ENCODE data around the gene SKAP1. TPM values are rescaled to one million over a fixed set of nuclear protein-coding genes. Genes with fewer than 3 reads are reported as not detected.

Gene SKAP1
- total and polyA plus RNA-seq, 2 experiments from 2014 or later, result 0.27 TPM; not detected in 1

DNA sequence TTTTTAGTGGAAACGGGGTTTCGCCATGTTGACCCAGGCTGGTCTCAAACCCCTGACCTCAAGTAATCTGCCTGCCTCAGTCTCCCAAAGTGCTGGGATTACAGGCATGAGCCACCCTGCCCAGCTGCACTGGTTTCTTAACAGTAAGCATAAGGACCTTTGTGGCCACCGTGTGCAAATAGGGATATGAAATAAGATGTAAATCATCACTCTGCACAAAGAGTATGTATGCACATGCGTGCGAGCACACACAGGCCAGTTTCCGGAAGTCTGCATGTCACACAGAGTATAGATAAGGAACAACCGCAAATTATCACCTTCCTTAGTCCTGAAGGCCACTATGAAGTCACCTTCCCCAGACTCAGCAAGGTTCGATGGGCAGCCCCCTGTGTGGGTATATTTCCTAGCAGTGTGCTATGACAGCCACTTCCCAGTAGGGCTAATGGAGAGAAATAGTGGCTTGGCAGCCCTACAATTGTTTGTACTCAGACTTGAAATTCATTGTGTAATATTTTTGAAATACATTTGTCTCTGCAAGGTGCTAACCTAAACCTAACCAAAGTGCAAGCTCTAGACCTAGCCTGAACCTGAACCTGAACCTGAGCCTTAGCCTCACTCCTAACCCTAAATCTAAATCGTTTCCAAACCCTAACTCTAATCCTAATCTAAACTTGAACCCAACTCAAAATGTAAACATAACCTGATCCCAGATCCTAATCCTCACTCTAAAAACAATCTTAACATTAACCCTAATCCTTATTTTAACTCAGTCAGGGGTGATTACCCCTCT is 48.4 kb upstream of the SKAP1 start:
- Histone ChIP-seq H3K79me2 (replicated peaks; ENCODE audit: insufficient read depth) (no peaks in the 10 kb centered on the region), H3K36me3 (ENCODE audit: insufficient read depth) (no peaks in the 10 kb centered on the region), H2AFZ (no peak overlapping the region), H3K4me1 (ENCODE audit: insufficient read depth) (no peaks in the 10 kb centered on the region), H3K4me2 (no peak overlapping the region), H3K27me3 (ENCODE audit: insufficient read depth) (peaks cover 8% of the 10 kb centered on the region), H3K27ac (ENCODE audit: low read depth) (no peak overlapping the region), H4K20me1 (replicated peaks; ENCODE audit: insufficient read depth) (no peaks in the 10 kb centered on the region), H3K4me3 (no peak overlapping the region), H3F3A (replicated peaks; ENCODE audit: low read depth) (no peaks in the 10 kb centered on the region), H3K9me2 (ENCODE audit: insufficient read depth) (no peaks in the 10 kb centered on the region)
- H3K27ac Mint-ChIP-seq, result no peak overlapping the region
- no peaks in the 10 kb centered on the region for H3K4me1 Mint-ChIP-seq
- H3K4me3 Mint-ChIP-seq, result no peak overlapping the region
- peak; percentile 57 for ATAC-seq
- TF ChIP-seq, protein P1, sequence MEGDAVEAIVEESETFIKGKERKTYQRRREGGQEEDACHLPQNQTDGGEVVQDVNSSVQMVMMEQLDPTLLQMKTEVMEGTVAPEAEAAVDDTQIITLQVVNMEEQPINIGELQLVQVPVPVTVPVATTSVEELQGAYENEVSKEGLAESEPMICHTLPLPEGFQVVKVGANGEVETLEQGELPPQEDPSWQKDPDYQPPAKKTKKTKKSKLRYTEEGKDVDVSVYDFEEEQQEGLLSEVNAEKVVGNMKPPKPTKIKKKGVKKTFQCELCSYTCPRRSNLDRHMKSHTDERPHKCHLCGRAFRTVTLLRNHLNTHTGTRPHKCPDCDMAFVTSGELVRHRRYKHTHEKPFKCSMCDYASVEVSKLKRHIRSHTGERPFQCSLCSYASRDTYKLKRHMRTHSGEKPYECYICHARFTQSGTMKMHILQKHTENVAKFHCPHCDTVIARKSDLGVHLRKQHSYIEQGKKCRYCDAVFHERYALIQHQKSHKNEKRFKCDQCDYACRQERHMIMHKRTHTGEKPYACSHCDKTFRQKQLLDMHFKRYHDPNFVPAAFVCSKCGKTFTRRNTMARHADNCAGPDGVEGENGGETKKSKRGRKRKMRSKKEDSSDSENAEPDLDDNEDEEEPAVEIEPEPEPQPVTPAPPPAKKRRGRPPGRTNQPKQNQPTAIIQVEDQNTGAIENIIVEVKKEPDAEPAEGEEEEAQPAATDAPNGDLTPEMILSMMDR (conservative IDR thresholded peaks at IDR 0.05; ENCODE audit: low read depth in 2 of 2), result 0 out of 4 replicates have a peak, but pooled peaks of 1 of the 2 experiments have one; percentile 9
- no peak for TF ChIP-seq POLR2AphosphoS5 (IDR thresholded peaks at IDR 0.05; ENCODE audit: low read depth)
- H3K36me3 Mint-ChIP-seq (ENCODE audit: low read depth), result no peaks in the 10 kb centered on the region
- no peak for DNase-seq (ENCODE audit: low spot score)
- H3K9me3 Mint-ChIP-seq, result no peaks in the 10 kb centered on the region
- H3K27me3 Mint-ChIP-seq (ENCODE audit: insufficient read depth, low read depth, poor library complexity), result peaks cover 5% of the 10 kb centered on the region

GRCh38 chr17:48477221-48477620 is 47.2 kb upstream of the SKAP1 start:
- H4K20me1 ChIP-seq (replicated peaks; ENCODE audit: insufficient read depth), result no peaks in the 10 kb centered on the region
- Mint-ChIP-seq H3K27me3 (ENCODE audit: insufficient read depth, low read depth, poor library complexity) (peaks cover 8% of the 10 kb centered on the region), H3K4me1 (peaks cover 10% of the 10 kb centered on the region), H3K27ac (no peak overlapping the region), H3K36me3 (ENCODE audit: low read depth) (no peaks in the 10 kb centered on the region), H3K9me3 (no peaks in the 10 kb centered on the region), H3K4me3 (no peak overlapping the region)
- H3K4me1 ChIP-seq (ENCODE audit: insufficient read depth), result peaks cover 11% of the 10 kb centered on the region
- H3K27me3 ChIP-seq (ENCODE audit: insufficient read depth), result peaks cover 3% of the 10 kb centered on the region; the same call in 1 of the 2 replicates
- H3K36me3 ChIP-seq (ENCODE audit: insufficient read depth), result no peaks in the 10 kb centered on the region
- H3K27ac ChIP-seq (ENCODE audit: low read depth), result no peak overlapping the region
- H3F3A ChIP-seq (replicated peaks; ENCODE audit: low read depth), result no peaks in the 10 kb centered on the region
- no peak overlapping the region for H3K4me3 ChIP-seq
- H3K79me2 ChIP-seq (replicated peaks; ENCODE audit: insufficient read depth), result no peaks in the 10 kb centered on the region
- DNase-seq (ENCODE audit: low spot score), result no peak
- no peak for ATAC-seq
- H3K9me2 ChIP-seq (ENCODE audit: insufficient read depth), result no peaks in the 10 kb centered on the region
- H3K4me2 ChIP-seq, result no peak overlapping the region
- H2AFZ ChIP-seq, result no peak overlapping the region
- TF ChIP-seq POLR2AphosphoS5 (IDR thresholded peaks at IDR 0.05; ENCODE audit: low read depth) (no peak), ZNF114 (CRISPR knock-in tag; IDR thresholded peaks at IDR 0.05) (no peak), EZH2phosphoT487 (IDR thresholded peaks at IDR 0.05; ENCODE audit: unreplicated experiment) (no peak), EZH2 (IDR thresholded peaks at IDR 0.05; ENCODE audit: low read depth, unreplicated experiment) (no peak), STAT1 (IDR thresholded peaks at IDR 0.05; ENCODE audit: unreplicated experiment) (no peak)
- TF ChIP-seq, protein P2, sequence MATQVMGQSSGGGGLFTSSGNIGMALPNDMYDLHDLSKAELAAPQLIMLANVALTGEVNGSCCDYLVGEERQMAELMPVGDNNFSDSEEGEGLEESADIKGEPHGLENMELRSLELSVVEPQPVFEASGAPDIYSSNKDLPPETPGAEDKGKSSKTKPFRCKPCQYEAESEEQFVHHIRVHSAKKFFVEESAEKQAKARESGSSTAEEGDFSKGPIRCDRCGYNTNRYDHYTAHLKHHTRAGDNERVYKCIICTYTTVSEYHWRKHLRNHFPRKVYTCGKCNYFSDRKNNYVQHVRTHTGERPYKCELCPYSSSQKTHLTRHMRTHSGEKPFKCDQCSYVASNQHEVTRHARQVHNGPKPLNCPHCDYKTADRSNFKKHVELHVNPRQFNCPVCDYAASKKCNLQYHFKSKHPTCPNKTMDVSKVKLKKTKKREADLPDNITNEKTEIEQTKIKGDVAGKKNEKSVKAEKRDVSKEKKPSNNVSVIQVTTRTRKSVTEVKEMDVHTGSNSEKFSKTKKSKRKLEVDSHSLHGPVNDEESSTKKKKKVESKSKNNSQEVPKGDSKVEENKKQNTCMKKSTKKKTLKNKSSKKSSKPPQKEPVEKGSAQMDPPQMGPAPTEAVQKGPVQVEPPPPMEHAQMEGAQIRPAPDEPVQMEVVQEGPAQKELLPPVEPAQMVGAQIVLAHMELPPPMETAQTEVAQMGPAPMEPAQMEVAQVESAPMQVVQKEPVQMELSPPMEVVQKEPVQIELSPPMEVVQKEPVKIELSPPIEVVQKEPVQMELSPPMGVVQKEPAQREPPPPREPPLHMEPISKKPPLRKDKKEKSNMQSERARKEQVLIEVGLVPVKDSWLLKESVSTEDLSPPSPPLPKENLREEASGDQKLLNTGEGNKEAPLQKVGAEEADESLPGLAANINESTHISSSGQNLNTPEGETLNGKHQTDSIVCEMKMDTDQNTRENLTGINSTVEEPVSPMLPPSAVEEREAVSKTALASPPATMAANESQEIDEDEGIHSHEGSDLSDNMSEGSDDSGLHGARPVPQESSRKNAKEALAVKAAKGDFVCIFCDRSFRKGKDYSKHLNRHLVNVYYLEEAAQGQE (IDR thresholded peaks at IDR 0.05; ENCODE audit: unreplicated experiment), result no peak
- TF ChIP-seq, protein P1 (conservative IDR thresholded peaks at IDR 0.05; ENCODE audit: low read depth in 2 of 2), result no peak

Measured in GM23338 (cell line).